A673 (cell line): ENCODE results near the gene METTL25. TPM values are rescaled to one million over a fixed set of nuclear protein-coding genes. Genes with fewer than 3 reads are reported as not detected.

Experiments used
- BruUV-seq: library from RNA; stranded (reverse); fragments of 400-500 nt; replicated peaks from 2 replicates; lab custom pipeline; 2021; lab: Mats Ljungman, UMichigan
- CTCF ChIA-PET: fragments of 300-600 bp; sonication (Branson Sonifier 250); formaldehyde crosslinking; loops from one replicate; lab custom pipeline; 2022; ENCODE audit warnings: antibody characterized with exemption; lab: Charles Lee
- POLR2A ChIA-PET: fragments of 300-600 bp; sonication (Branson Sonifier 250); formaldehyde crosslinking; loops from one replicate; lab custom pipeline; 2022; ENCODE audit warnings: antibody characterized with exemption; ENCODE audit not compliant: low non-redundant PET; lab: Charles Lee
- DNase-seq: peaks from one replicate; pipeline ENCODE4 v3.0.0-alpha.2; 2015; ENCODE audit warnings: low spot score
- H3K27ac ChIP-seq: fragments of 200-600 bp; sonication (generic); 2 replicates; pipeline ENCODE4 v1.5.1; 2016; ENCODE audit warnings: mixed run types, low read depth, mild to moderate bottlenecking, mixed read lengths, antibody characterized with exemption, low read length; ENCODE audit not compliant: poor library complexity, severe bottlenecking
- H3K27me3 ChIP-seq: fragments of 200-600 bp; sonication (generic); replicated peaks from 2 replicates; pipeline ENCODE4 v1.6.1; 2017; ENCODE audit warnings: mixed run types, low read depth, mild to moderate bottlenecking, mixed read lengths, antibody characterized with exemption, low read length; ENCODE audit not compliant: insufficient read depth, poor library complexity
- H3K36me3 ChIP-seq: fragments of 200-600 bp; sonication (generic); 2 replicates; pipeline ENCODE4 v1.6.1; 2016; ENCODE audit warnings: mixed run types, mild to moderate bottlenecking, mixed read lengths, antibody characterized with exemption, low read length; ENCODE audit not compliant: insufficient read depth, poor library complexity, severe bottlenecking
- H3K4me1 ChIP-seq: fragments of 200-600 bp; sonication (generic); 2 replicates; pipeline ENCODE4 v1.6.1; 2017; ENCODE audit warnings: mixed run types, mild to moderate bottlenecking, mixed read lengths, antibody characterized with exemption, low read length; ENCODE audit not compliant: insufficient read depth, poor library complexity, severe bottlenecking
- H3K4me3 ChIP-seq: fragments of 200-600 bp; sonication (generic); 2 replicates; pipeline ENCODE4 v1.5.1; 2016; ENCODE audit warnings: low read depth, mixed run types, mild to moderate bottlenecking, mixed read lengths, low read length; ENCODE audit not compliant: poor library complexity, severe bottlenecking
- H3K9me3 ChIP-seq: fragments of 200-600 bp; sonication (generic); 2 replicates; pipeline ENCODE4 v1.6.1; 2016; ENCODE audit warnings: mixed run types, low read depth, mild to moderate bottlenecking, mixed read lengths, antibody characterized with exemption, low read length; ENCODE audit not compliant: poor library complexity, severe bottlenecking
- CTCF ChIP-seq: fragments of 300-800, 200-600 bp; sonication (generic); conservative IDR thresholded peaks from 2 replicates; pipeline ENCODE4 v1.5.1; 2017; ENCODE audit warnings: low read depth, mild to moderate bottlenecking, antibody characterized with exemption, low read length, moderate library complexity, mixed read lengths
- EZH2 ChIP-seq: fragments of 200-600 bp; sonication (generic); IDR thresholded peaks from 2 replicates; pipeline ENCODE4 v1.6.1; 2017; ENCODE audit warnings: borderline replicate concordance, low read depth, mild to moderate bottlenecking, mixed read lengths, antibody characterized with exemption, low read length; ENCODE audit not compliant: poor library complexity, severe bottlenecking
- intact Hi-C: fragments of 100-400 bp; cut with micrococcal nuclease; formaldehyde crosslinking; loops from one replicate; pipeline ENCODE4 v1.10.0; 2022; ENCODE audit not compliant: unreplicated experiment
- total RNA-seq: library from RNA; stranded (reverse); gene quantifications from 2 replicates; pipeline ENCODE4 v1.2.3, GENCODE V29; 2021

The METTL25 gene
- total RNA-seq, 1 experiment from 2014 or later, result 5.1 TPM

DNA sequence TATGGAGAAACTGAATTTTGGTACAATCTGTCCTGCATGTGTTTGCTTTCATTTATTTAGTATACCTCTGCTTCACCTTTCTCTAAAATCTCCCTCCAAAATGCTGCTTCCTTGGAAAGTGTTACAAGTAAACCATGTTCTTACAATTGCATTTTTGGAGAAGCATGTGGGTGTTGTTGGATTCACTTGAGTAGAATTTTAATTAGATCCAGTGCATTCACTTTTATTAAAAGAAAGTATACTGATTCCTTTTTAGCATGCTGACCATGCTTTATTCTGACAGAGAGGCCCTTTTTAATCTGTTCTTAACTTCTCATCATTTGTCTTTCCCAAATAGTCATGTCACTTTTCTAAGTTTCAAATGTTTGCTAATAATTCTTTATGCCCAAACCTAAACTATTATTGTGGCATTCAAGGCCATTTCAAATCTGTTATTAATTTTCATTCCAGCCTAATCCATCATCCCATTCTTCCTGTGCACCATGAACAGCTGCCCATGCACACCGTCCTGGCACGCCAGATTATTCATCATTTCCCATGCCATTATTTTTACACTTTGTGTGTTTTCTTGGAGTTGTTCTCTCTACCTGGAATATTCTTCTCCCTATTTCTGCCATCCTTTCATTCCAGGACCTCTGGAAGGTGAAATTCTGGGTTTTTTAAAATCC, 90.7 kb downstream of the METTL25 start:
- no peak overlapping the region for H3K4me3 ChIP-seq
- H3K27ac ChIP-seq, result no peak overlapping the region
- H3K9me3 ChIP-seq, result no peaks in the 10 kb centered on the region
- H3K36me3 ChIP-seq, result no peaks in the 10 kb centered on the region
- no peaks in the 10 kb centered on the region for H3K4me1 ChIP-seq
- no peaks in the 10 kb centered on the region for H3K27me3 ChIP-seq
- ChIA-PET CTCF (no interaction called here), POLR2A (no interaction called here)
- no peak for DNase-seq
- intact Hi-C loops, result no loop called here
- TF ChIP-seq EZH2, result no peak
- TF ChIP-seq CTCF, result no peak
- BruUV-seq, result no TSS peak

DNA sequence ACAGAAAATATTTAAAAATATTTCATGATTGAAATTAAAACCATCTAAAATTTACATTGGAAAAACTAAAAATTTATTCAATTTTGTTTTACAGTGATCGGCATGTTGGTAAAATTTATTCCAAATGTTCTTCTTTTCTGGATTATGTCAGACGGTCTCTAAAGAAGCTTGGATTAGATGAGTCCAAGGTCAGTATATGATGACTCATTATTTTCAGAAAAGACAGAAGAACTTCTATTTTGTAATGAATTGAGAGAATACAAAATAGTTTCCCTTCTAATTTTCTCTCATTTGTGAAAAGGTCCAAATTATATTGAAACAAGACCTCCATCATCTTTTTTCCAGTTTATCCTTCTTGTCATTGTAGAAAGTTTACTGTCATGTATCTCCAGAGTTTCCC, 98.3 kb downstream of the METTL25 start:
- ChIA-PET CTCF (no interaction called here), POLR2A (no interaction called here)
- intact Hi-C loops, result no loop called here
- Histone ChIP-seq H3K36me3 (no peaks in the 10 kb centered on the region), H3K27me3 (no peaks in the 10 kb centered on the region), H3K27ac (no peak overlapping the region), H3K4me1 (no peaks in the 10 kb centered on the region), H3K9me3 (no peaks in the 10 kb centered on the region), H3K4me3 (no peak overlapping the region)
- no peak for DNase-seq
- no peak for TF ChIP-seq EZH2
- TF ChIP-seq CTCF, result no peak
- no TSS peak for BruUV-seq

DNA sequence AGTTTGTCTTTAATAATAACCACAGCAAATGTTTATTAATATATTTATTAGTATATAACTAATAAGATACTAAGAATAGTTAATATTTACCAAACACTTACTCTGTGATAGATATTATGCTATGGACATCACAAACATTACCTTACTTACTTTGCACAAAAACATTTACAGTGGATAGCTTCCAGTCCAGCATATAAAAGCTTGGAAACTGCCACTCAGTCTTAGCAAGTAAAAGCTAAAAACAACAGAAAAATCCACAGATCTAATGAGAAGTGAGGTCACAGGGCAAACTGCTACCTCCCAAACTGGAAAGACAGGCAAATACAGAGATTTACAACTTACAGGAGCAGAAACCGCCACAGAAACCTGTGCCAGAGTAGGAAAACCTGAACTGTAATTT, 99.8 kb downstream of the METTL25 start:
- H3K4me1 ChIP-seq, result no peaks in the 10 kb centered on the region
- intact Hi-C loops, result no loop called here
- no peak overlapping the region for H3K27ac ChIP-seq
- H3K4me3 ChIP-seq, result no peak overlapping the region
- BruUV-seq, result no TSS peak
- H3K9me3 ChIP-seq, result no peaks in the 10 kb centered on the region
- POLR2A ChIA-PET, result no interaction called here
- H3K27me3 ChIP-seq, result no peaks in the 10 kb centered on the region
- H3K36me3 ChIP-seq, result no peaks in the 10 kb centered on the region
- CTCF ChIA-PET, result no interaction called here
- TF ChIP-seq EZH2 (no peak), CTCF (no peak)
- no peak for DNase-seq
